SK-N-SH (cell line): ENCODE results near the gene ZNF544. TPM values are rescaled to one million over a fixed set of nuclear protein-coding genes. Genes with fewer than 3 reads are reported as not detected.

Experiments
- CTCF ChIA-PET: fragments of 300-600, 350-600 bp; formaldehyde crosslinking; extraction: SDS; loops from one replicate; lab custom pipeline; 2021; lab: Yijun Ruan, JAX
- POLR2A ChIA-PET: fragments of 350-600 bp; sonication (Branson Sonifier 250); formaldehyde crosslinking; extraction: SDS; loops from one replicate; lab custom pipeline; 2020; ENCODE audit warnings: antibody characterized with exemption, inconsistent platforms; lab: Yijun Ruan, JAX
- DNase-seq: peaks from one replicate; pipeline ENCODE4 v3.0.0; 2012
- H2AFZ ChIP-seq: fragments of 200-600 bp; sonication (generic); 2 replicates; pipeline ENCODE4 v1.8.1; 2016; ENCODE audit warnings: antibody characterized with exemption, mild to moderate bottlenecking, low read depth
- H3F3A ChIP-seq: fragments of 200-600 bp; sonication (generic); replicated peaks from 2 replicates; pipeline ENCODE3; 2016; ENCODE audit warnings: antibody characterized with exemption, mild to moderate bottlenecking; ENCODE audit not compliant: insufficient read depth
- H3K27ac ChIP-seq, 2 experiments: fragments of 200-500 bp in 1 of 2; fragments of 200-600 bp in 1 of 2; sonication (Bioruptor generic) in 1 of 2; sonication (generic), shearing (Covaris generic) in 1 of 2; 2 replicates each; pipeline versions ENCODE4 v1.5.1 to v1.6.1; 2014 to 2016; ENCODE audit warnings: low read depth in 2 of 2, inconsistent platforms in 1 of 2, low read length in 1 of 2, mild to moderate bottlenecking in 1 of 2, mixed read lengths in 1 of 2
- H3K27me3 ChIP-seq: fragments of 200-600 bp; sonication (generic), shearing (Covaris generic); 2 replicates; pipeline ENCODE4 v1.6.1; 2016; ENCODE audit warnings: mixed run types; ENCODE audit not compliant: insufficient read depth
- H3K36me3 ChIP-seq, 2 experiments: fragments of 200-500 bp in 1 of 2; fragments of 200-600 bp in 1 of 2; sonication (Bioruptor generic) in 1 of 2; sonication (generic) in 1 of 2; replicated peaks in 1 of 2; 2 replicates each; pipeline versions ENCODE3 to v1.5.1; 2014 to 2016; ENCODE audit warnings: low read length in 1 of 2, mild to moderate bottlenecking in 1 of 2; ENCODE audit not compliant: insufficient read depth in 2 of 2, control insufficient read depth in 1 of 2
- H3K4me1 ChIP-seq, 2 experiments: fragments of 200-500 bp in 1 of 2; fragments of 200-600 bp in 1 of 2; sonication (Bioruptor generic) in 1 of 2; sonication (generic), shearing (Covaris generic) in 1 of 2; 2 replicates each; pipeline versions ENCODE4 v1.5.1 to v1.6.1; 2014 to 2016; ENCODE audit warnings: low read depth in 1 of 2, low read length in 1 of 2, mixed run types in 1 of 2; ENCODE audit not compliant: insufficient read depth in 2 of 2, control insufficient read depth in 1 of 2
- H3K4me2 ChIP-seq: fragments of 200-600 bp; sonication (generic), shearing (Covaris generic); 2 replicates; pipeline ENCODE4 v1.6.1; 2017; ENCODE audit warnings: mixed run types
- H3K4me3 ChIP-seq, 2 experiments: fragments of 200-500 bp in 1 of 2; fragments of 200-600 bp in 1 of 2; sonication (Bioruptor generic) in 1 of 2; sonication (generic), shearing (Covaris generic) in 1 of 2; 2 replicates each; pipeline versions ENCODE4 v1.5.1 to v1.8.1; 2014 to 2016; ENCODE audit warnings: low read depth in 2 of 2, inconsistent platforms in 1 of 2, low read length in 1 of 2, mild to moderate bottlenecking in 1 of 2, mixed read lengths in 1 of 2, moderate library complexity in 1 of 2
- H3K79me2 ChIP-seq: fragments of 200-600 bp; sonication (generic); 2 replicates; pipeline ENCODE4 v1.8.1; 2017; ENCODE audit warnings: mild to moderate bottlenecking; ENCODE audit not compliant: insufficient read depth
- H3K9ac ChIP-seq: fragments of 200-600 bp; sonication (generic); 2 replicates; pipeline ENCODE4 v1.6.1; 2017; ENCODE audit warnings: mixed run types
- H3K9me2 ChIP-seq: fragments of 200-600 bp; sonication (generic); 2 replicates; pipeline ENCODE4 v1.6.1; 2017; ENCODE audit warnings: mixed run types
- H3K9me3 ChIP-seq: fragments of 200-600 bp; sonication (generic); 2 replicates; pipeline ENCODE4 v1.6.1; 2017; ENCODE audit warnings: mixed run types, mild to moderate bottlenecking, moderate library complexity
- H4K20me1 ChIP-seq: fragments of 200-600 bp; sonication (generic); 2 replicates; pipeline ENCODE4 v1.6.1; 2017; ENCODE audit warnings: mild to moderate bottlenecking, mixed run types; ENCODE audit not compliant: insufficient read depth
- CHD2 ChIP-seq: fragments of 150-350 bp; IDR thresholded peaks from 2 replicates; pipeline ENCODE4 v1.6.1; 2018; ENCODE audit warnings: low read length; ENCODE audit not compliant: partially characterized antibody
- CTCF ChIP-seq: fragments of 200-600 bp; sonication (generic); IDR thresholded peaks from 2 replicates; pipeline ENCODE4 v1.6.1; 2017; ENCODE audit warnings: antibody characterized with exemption, mild to moderate bottlenecking, moderate library complexity
- ELF1 ChIP-seq: IDR thresholded peaks from 2 replicates; pipeline ENCODE4 v1.4.0; 2012
- EP300 ChIP-seq, 2 experiments: IDR thresholded peaks; 2 replicates each; pipeline versions ENCODE4 v1.4.0 to v1.6.1; 2012; ENCODE audit warnings: borderline replicate concordance in 1 of 2, low read depth in 1 of 2, low read length in 1 of 2
- EZH2phosphoT487 ChIP-seq: fragments of 200-600 bp; sonication (generic); IDR thresholded peaks from 2 replicates; pipeline ENCODE4 v1.6.1; 2017; ENCODE audit warnings: low read depth, mixed run types, mild to moderate bottlenecking, antibody characterized with exemption, moderate library complexity, borderline replicate concordance
- FOSL2 ChIP-seq: IDR thresholded peaks from 2 replicates; pipeline ENCODE4 v1.4.0; 2012; ENCODE audit warnings: low read depth, mild to moderate bottlenecking, moderate library complexity, borderline replicate concordance
- FOXJ3 ChIP-seq: sonication (generic); formaldehyde crosslinking; IDR thresholded peaks from 2 replicates; pipeline ENCODE4 v1.5.1; 2020; ENCODE audit warnings: mild to moderate bottlenecking, missing genetic modification reagents
- FOXM1 ChIP-seq: IDR thresholded peaks from 2 replicates; pipeline ENCODE4 v1.4.0; 2012; ENCODE audit warnings: low read depth, mild to moderate bottlenecking
- GABPA ChIP-seq: IDR thresholded peaks from 2 replicates; pipeline ENCODE4 v1.4.0; 2012; ENCODE audit warnings: low read depth, mild to moderate bottlenecking
- JUND ChIP-seq: IDR thresholded peaks from 2 replicates; pipeline ENCODE4 v1.4.0; 2012
- MEF2A ChIP-seq: IDR thresholded peaks from 2 replicates; pipeline ENCODE4 v1.4.0; 2012; ENCODE audit warnings: low read depth, borderline replicate concordance
- MXI1 ChIP-seq: IDR thresholded peaks from 2 replicates; pipeline ENCODE4 v1.6.1; 2012; ENCODE audit warnings: mild to moderate bottlenecking, low read depth, low read length, improper control_type of control experiment
- NFIC ChIP-seq: IDR thresholded peaks from 2 replicates; pipeline ENCODE4 v1.4.0; 2012; ENCODE audit warnings: borderline replicate concordance
- NRF1 ChIP-seq: IDR thresholded peaks from 2 replicates; pipeline ENCODE4 v1.6.1; 2012; ENCODE audit warnings: low read depth, mild to moderate bottlenecking, low read length
- PBX3 ChIP-seq: IDR thresholded peaks from 2 replicates; pipeline ENCODE4; 2012
- POLR2AphosphoS5 ChIP-seq: IDR thresholded peaks from 2 replicates; pipeline ENCODE4 v1.6.1; 2012; ENCODE audit warnings: low read depth, low read length
- RAD21 ChIP-seq: IDR thresholded peaks from 2 replicates; pipeline ENCODE4 v1.6.1; 2012; ENCODE audit warnings: mild to moderate bottlenecking, low read length
- RCOR1 ChIP-seq: fragments of 150-350 bp; IDR thresholded peaks from 2 replicates; pipeline ENCODE4 v1.6.1; 2017; ENCODE audit warnings: antibody characterized with exemption, low read length
- RFX5 ChIP-seq: IDR thresholded peaks from 2 replicates; pipeline ENCODE4 v1.6.1; 2012; ENCODE audit warnings: mild to moderate bottlenecking, improper control_type of control experiment, low read length
- SIN3A ChIP-seq: IDR thresholded peaks from 2 replicates; pipeline ENCODE4 v1.6.1; 2012; ENCODE audit warnings: low read depth, mild to moderate bottlenecking, low read length, moderate library complexity, borderline replicate concordance
- TAF1 ChIP-seq: IDR thresholded peaks from 2 replicates; pipeline ENCODE4 v1.6.1; 2012; ENCODE audit warnings: low read depth, mild to moderate bottlenecking, low read length, moderate library complexity, borderline replicate concordance
- TCF12 ChIP-seq: IDR thresholded peaks from 2 replicates; pipeline ENCODE4 v1.4.0; 2012
- TEAD4 ChIP-seq: IDR thresholded peaks from 2 replicates; pipeline ENCODE4 v1.4.0; 2012; ENCODE audit warnings: mild to moderate bottlenecking, borderline replicate concordance; ENCODE audit not compliant: insufficient read depth
- YY1 ChIP-seq: IDR thresholded peaks from 2 replicates; pipeline ENCODE4 v1.4.0; 2012; ENCODE audit warnings: low read depth, mild to moderate bottlenecking
- WGBS: methylation state at CpG from one replicate; pipeline ENCODE4 v1.1.6; 2017; ENCODE audit warnings: low lambda C conversion rate; 5-methylcytosine and 5-hydroxymethylcytosine counted together
- polyA plus RNA-seq, 3 experiments: library from polyadenylated mRNA; depleted of rRNA; stranded (reverse); fragments of >200 nt; gene quantifications; 2 replicates each; pipeline ENCODE4 v1.2.3, GENCODE V29; 2012
- TF ChIP-seq, protein P1 (sequence below): IDR thresholded peaks from 2 replicates; pipeline ENCODE4 v1.4.0; 2012; ENCODE audit warnings: low read depth
- TF ChIP-seq, protein P2 (sequence below): IDR thresholded peaks from 2 replicates; pipeline ENCODE4 v1.4.0; 2012; ENCODE audit warnings: low read depth, borderline replicate concordance
- TF ChIP-seq, protein P3 (sequence below): IDR thresholded peaks from 2 replicates; pipeline ENCODE4 v1.4.0; 2012; ENCODE audit warnings: low read depth, borderline replicate concordance
- TF ChIP-seq, protein P4 (sequence below): fragments of 150-350 bp; IDR thresholded peaks from 2 replicates; pipeline ENCODE4 v1.6.1; 2017; ENCODE audit warnings: antibody characterized with exemption, low read length, low read depth, borderline replicate concordance

The ZNF544 gene
- polyA plus RNA-seq, 1 of the 3 experiments (the other 2 are of a cell fraction): 0.89 TPM

DNA sequence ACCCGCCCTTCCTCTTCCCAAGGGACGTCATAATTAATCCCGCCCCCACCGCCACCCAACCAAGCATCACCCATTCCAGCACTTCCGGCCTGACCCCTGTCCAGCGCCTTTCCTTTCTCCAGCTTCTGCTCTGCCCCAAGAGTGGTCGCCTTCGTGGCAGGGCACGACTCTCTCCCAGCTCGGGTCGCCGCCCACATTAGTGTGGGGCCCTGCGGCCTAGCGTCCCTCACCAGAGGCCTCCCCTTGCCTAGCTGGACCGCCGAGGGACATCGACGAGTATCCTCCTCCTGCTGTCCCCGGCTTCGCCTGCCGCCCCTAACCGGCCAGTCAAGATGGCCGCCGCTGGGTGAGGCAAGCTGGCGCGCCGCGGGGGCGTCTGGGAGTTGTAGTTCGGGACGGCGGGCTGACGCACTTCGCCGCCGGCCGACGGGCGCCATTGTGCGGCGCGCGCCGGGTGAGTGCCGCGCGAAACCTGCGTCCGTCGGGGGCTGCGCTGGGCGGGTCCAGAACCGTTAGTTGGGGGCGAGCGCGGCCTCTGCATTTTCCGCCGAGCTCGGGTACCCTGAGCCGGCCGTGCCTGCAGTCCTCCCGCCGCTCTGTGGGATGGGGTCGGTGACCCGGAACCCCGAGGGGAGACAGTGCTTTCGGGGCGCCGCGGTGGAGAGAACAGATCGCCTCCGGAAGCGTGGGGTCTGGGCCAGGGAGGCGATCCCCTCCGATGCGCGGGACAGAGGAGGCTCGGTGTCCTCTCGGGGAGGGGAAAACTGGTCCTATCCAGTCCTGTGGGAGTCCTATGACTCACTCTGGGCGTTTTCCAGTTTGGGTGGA is 45.5 kb upstream of the ZNF544 start, which contains the start of gene ZNF274:
ZNF274 (plus strand) TSS at position 73 of the 828 bp plus-strand sequence. CDS start 905 bp downstream, outside the sequence.
- Histone ChIP-seq H3K36me3 (peaks cover 0 to 28% of the 10 kb centered on the region in 2 experiments), H3K27ac (peak within 1 kb of the TSS; percentile 82 to 85), H3K4me3 (peak within 1 kb of the TSS; percentile 54 to 65), H3K9me2 (no peaks in the 10 kb centered on the region), H3K9ac (peak within 1 kb of the TSS; percentile 71), H3K4me2 (peak within 1 kb of the TSS; percentile 74), H4K20me1 (no peaks in the 10 kb centered on the region), H2AFZ (peak within 1 kb of the TSS; percentile 92; the same call in 1 of the 2 replicates), H3K79me2 (no peaks in the 10 kb centered on the region), H3F3A (peaks cover 3% of the 10 kb centered on the region), H3K9me3 (peaks cover 10% of the 10 kb centered on the region; the same call in 1 of the 2 replicates), H3K4me1 (no peaks in the 10 kb centered on the region; a peak in 1 of 4 replicates), H3K27me3 (no peaks in the 10 kb centered on the region)
- peak; percentile 91 for DNase-seq
- ChIA-PET CTCF (no interaction called here), POLR2A (interaction anchor here (1.0 to 1.6 kb wide), 4 partner anchors 46 to 181 kb away, joined by 3 to 5 read pairs (median 4); partner anchors contain the start of genes ZNF135, ZNF497, ZNF544 and ZNF606)
- WGBS: 3% methylated on average over 16 of the region's 80 CpGs
- TF ChIP-seq SIN3A: no peak
- no peak for TF ChIP-seq MXI1
- no peak for TF ChIP-seq FOXJ3 (CRISPR knock-in tag)
- no peak for TF ChIP-seq RCOR1
- TF ChIP-seq RAD21: no peak
- TF ChIP-seq JUND: no peak
- TF ChIP-seq CHD2: peak; percentile 18
- TF ChIP-seq CTCF: no peak
- TF ChIP-seq, protein P1, sequence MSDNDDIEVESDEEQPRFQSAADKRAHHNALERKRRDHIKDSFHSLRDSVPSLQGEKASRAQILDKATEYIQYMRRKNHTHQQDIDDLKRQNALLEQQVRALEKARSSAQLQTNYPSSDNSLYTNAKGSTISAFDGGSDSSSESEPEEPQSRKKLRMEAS: peak; percentile 83
- no peak for TF ChIP-seq MEF2A
- TF ChIP-seq, protein P2, sequence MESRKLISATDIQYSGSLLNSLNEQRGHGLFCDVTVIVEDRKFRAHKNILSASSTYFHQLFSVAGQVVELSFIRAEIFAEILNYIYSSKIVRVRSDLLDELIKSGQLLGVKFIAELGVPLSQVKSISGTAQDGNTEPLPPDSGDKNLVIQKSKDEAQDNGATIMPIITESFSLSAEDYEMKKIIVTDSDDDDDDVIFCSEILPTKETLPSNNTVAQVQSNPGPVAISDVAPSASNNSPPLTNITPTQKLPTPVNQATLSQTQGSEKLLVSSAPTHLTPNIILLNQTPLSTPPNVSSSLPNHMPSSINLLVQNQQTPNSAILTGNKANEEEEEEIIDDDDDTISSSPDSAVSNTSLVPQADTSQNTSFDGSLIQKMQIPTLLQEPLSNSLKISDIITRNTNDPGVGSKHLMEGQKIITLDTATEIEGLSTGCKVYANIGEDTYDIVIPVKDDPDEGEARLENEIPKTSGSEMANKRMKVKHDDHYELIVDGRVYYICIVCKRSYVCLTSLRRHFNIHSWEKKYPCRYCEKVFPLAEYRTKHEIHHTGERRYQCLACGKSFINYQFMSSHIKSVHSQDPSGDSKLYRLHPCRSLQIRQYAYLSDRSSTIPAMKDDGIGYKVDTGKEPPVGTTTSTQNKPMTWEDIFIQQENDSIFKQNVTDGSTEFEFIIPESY: no peak
- 0 out of 2 replicates have a peak, but pooled peaks have one; percentile 19 for TF ChIP-seq ELF1
- TF ChIP-seq GABPA: peak; percentile 61
- no peak for TF ChIP-seq EP300 (IDR thresholded peaks at IDR 0.05; ENCODE audit: borderline replicate concordance in 1 of 2, low read depth in 1 of 2, low read length in 1 of 2)
- TF ChIP-seq FOSL2: no peak
- TF ChIP-seq PBX3: no peak
- no peak for TF ChIP-seq POLR2AphosphoS5
- TF ChIP-seq EZH2phosphoT487: no peak
- no peak for TF ChIP-seq TEAD4
- TF ChIP-seq NRF1: no peak
- no peak for TF ChIP-seq TCF12
- TF ChIP-seq RFX5: no peak
- no peak for TF ChIP-seq FOXM1
- 0 out of 2 replicates have a peak, but pooled peaks have one; percentile 48 for TF ChIP-seq TAF1
- no peak for TF ChIP-seq NFIC
- TF ChIP-seq, protein P3, sequence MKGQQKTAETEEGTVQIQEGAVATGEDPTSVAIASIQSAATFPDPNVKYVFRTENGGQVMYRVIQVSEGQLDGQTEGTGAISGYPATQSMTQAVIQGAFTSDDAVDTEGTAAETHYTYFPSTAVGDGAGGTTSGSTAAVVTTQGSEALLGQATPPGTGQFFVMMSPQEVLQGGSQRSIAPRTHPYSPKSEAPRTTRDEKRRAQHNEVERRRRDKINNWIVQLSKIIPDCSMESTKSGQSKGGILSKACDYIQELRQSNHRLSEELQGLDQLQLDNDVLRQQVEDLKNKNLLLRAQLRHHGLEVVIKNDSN: no peak
- peak; percentile 94 for TF ChIP-seq YY1
- TF ChIP-seq, protein P4, sequence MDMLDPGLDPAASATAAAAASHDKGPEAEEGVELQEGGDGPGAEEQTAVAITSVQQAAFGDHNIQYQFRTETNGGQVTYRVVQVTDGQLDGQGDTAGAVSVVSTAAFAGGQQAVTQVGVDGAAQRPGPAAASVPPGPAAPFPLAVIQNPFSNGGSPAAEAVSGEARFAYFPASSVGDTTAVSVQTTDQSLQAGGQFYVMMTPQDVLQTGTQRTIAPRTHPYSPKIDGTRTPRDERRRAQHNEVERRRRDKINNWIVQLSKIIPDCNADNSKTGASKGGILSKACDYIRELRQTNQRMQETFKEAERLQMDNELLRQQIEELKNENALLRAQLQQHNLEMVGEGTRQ: no peak
